Esophagus muscularis mucosa (tissue), 4 donors: ENCODE results near the gene PDE3A.

Source experiments
- EP300 ChIP-seq: sonication (generic); formaldehyde crosslinking; IDR thresholded peaks from one replicate; pipeline ENCODE4 v1.6.1; 2017; ENCODE audit warnings: antibody characterized with exemption
- POLR2A ChIP-seq: fragments of 450-650 bp; IDR thresholded peaks from one replicate; pipeline ENCODE4 v1.6.1; 2017; ENCODE audit warnings: antibody characterized with exemption, moderate library complexity, mild to moderate bottlenecking, low read depth
- TF ChIP-seq, protein P1 (sequence below), 3 experiments: fragments of 200-600 bp in 2 of 3; fragments of 450-650 bp in 1 of 3; sonication (generic) in 2 of 3; IDR thresholded peaks; one replicate each; pipeline ENCODE4 v1.5.1; 2017 to 2019; ENCODE audit warnings: antibody characterized with exemption in 3 of 3, mild to moderate bottlenecking in 2 of 3, moderate library complexity in 1 of 3

DNA sequence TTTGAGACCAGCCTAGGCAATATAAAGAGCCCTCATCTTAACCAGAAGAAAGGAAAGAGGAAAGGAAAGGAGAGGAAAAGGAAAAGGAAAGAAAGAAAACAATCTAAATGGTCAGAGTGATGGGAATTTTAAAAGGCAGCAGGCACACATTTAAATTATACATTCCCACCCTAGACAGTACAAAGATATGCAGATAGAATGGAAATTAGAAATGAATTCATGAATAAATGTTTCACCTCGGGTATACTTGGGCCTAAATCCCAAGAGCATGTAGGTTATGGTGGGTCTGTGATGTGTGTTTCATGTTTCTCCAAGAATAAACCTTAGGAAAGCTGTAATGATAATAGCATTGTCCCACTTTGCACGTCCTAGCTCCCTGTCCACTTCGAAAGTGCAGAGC lies 222.2 kb downstream of the PDE3A start:
- TF ChIP-seq, protein P1, sequence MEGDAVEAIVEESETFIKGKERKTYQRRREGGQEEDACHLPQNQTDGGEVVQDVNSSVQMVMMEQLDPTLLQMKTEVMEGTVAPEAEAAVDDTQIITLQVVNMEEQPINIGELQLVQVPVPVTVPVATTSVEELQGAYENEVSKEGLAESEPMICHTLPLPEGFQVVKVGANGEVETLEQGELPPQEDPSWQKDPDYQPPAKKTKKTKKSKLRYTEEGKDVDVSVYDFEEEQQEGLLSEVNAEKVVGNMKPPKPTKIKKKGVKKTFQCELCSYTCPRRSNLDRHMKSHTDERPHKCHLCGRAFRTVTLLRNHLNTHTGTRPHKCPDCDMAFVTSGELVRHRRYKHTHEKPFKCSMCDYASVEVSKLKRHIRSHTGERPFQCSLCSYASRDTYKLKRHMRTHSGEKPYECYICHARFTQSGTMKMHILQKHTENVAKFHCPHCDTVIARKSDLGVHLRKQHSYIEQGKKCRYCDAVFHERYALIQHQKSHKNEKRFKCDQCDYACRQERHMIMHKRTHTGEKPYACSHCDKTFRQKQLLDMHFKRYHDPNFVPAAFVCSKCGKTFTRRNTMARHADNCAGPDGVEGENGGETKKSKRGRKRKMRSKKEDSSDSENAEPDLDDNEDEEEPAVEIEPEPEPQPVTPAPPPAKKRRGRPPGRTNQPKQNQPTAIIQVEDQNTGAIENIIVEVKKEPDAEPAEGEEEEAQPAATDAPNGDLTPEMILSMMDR (IDR thresholded peaks at IDR 0.05) = no peak
- TF ChIP-seq POLR2A (no peak), EP300 (no peak)
